HAP-1 (cell line): Measurements from ENCODE around the gene CRTC2.

ENCODE experiments used
- DNase-seq, 2 experiments: peaks; one replicate each; pipeline ENCODE4 v3.0.0-alpha.2; 2016 to 2020; ENCODE audit warnings: low spot score in 2 of 2
- H3K27me3 ChIP-seq: fragments of 250-450 bp; sonication (Bioruptor Pico); 2 replicates; pipeline ENCODE4 v1.5.1; 2020; ENCODE audit warnings: low read depth, mild to moderate bottlenecking, moderate library complexity
- H3K36me3 ChIP-seq: fragments of 250-450 bp; sonication (Bioruptor Pico); replicated peaks from 2 replicates; pipeline ENCODE4 v1.5.1; 2020; ENCODE audit warnings: mild to moderate bottlenecking
- H3K4me1 ChIP-seq: fragments of 250-450 bp; sonication (Bioruptor Pico); 2 replicates; pipeline ENCODE4 v1.5.1; 2020; ENCODE audit warnings: mild to moderate bottlenecking
- H3K4me3 ChIP-seq: fragments of 250-450 bp; sonication (Bioruptor Pico); 2 replicates; pipeline ENCODE4 v1.5.1; 2020; ENCODE audit warnings: mild to moderate bottlenecking, moderate library complexity
- H3K9me3 ChIP-seq: fragments of 250-450 bp; sonication (Bioruptor Pico); 2 replicates; pipeline ENCODE4 v1.5.1; 2020; ENCODE audit warnings: mild to moderate bottlenecking, moderate library complexity
- in situ Hi-C: fragments of 300-500 bp; cut with MboI; formaldehyde crosslinking; loops from 3 replicates; pipeline ENCODE4 v1.14.3; 2020; ENCODE audit warnings: low sequenced_read_pairs, inconsistent platforms, mixed read lengths

CRTC2 gene

DNA sequence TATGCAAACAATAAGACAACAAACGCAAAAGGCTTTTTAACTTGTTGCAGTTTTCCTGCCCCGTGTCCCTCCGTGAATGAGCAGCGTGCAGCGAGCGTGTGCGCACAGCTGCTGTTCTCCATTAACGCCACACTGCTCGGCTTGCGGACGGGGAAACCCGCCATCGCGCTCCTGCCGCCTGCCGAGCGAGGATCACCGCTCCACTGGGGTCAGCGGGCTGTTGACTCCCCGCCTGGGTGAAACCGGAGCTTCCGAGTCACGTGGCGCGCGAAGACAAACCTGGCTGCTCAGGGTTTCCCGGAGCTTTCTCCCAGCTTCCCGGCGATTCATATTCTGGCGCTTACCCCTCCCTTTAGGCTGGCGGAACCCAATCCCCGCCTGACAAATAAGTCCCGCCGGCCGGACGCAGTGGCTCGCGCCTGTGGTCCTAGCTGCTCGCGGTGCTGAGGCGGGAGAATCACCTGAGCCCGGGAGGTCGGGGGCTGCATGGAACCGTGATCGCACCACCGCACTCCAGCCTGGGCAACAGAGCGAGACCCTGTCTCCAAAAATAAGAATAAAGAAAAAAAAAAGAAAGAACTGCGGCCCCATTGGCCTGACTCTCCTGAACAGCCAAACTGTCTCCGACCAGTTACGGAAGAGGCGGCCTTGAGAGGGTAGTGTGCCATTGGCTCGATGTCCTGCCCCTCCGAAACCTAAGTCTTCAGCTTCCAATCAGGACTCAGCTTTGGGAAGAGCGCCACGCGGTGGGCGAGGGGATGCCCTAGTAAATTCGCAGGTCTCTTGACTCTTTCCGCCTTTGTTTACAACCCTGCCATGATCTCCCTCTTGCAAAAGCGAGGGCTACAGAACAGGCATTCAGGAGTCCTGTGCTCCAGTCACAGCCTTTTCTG lies 8.9 kb upstream of the CRTC2 start, which contains the start of gene CREB3L4:
Gene CREB3L4, plus strand, starts transcription at position 796 of the 893 bp plus-strand sequence. CDS start 624 bp downstream, outside the sequence.
- H3K27me3 ChIP-seq: no peaks in the 10 kb centered on the region
- no peaks in the 10 kb centered on the region for H3K9me3 ChIP-seq
- H3K4me3 ChIP-seq: peak within 1 kb of the TSS; percentile 44
- peak; percentile 96 to 97 for DNase-seq
- H3K4me1 ChIP-seq: peaks cover 18% of the 10 kb centered on the region
- in situ Hi-C loops: no loop called here
- no peaks in the 10 kb centered on the region; the same call in 1 of the 2 replicates for H3K36me3 ChIP-seq

GRCh38 chr1:153963850-153964331 lies 5.5 kb upstream of the CRTC2 start:
- Histone ChIP-seq H3K9me3 (no peaks in the 10 kb centered on the region), H3K4me1 (peaks cover 31% of the 10 kb centered on the region), H3K36me3 (peaks cover 30% of the 10 kb centered on the region), H3K4me3 (peak overlapping the region; percentile 61), H3K27me3 (no peaks in the 10 kb centered on the region)
- in situ Hi-C loops: no loop called here
- DNase-seq: peak; percentile 63 to 81

DNA sequence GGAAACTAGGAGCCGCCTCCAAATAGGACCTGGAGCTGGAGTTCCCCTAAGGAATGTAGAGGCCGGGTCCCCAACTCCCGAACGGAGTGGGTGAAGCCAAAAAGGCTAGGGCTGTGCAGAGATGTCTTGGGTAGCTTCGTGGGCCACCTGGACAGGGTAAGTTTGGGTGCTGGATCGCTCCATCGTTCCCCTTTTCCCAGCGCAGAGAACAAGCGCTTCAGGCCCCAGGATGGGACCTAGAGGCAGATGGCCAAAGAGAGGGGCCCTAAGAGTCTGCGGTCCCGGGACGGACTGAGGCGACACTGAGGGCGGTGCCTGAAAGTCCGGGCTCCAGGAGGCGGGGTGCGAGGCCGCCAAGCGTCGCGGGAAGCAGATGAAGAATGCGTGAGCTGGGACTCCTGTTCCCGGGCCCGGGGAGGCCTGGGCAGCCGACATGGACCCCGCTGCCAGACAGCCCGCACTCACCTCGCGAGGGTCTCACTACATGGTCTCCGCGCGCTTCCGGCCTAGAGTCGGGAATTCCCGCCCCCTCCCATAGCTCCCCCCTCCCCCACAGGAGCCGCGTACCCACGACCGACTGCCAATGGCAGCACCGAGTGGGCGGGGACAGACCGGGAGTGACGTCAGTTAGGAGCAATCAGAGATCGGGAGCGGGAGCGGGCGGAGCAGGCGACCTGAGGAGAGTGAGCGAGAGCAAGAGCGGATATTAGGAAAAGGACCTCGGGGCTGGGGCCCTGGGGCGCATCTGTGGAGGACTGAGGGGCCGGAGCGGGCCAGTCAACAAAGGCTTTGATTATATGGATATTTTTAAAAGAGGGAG lies 4.8 kb upstream of the CRTC2 start, which contains the start of gene SLC39A1:
Gene SLC39A1, minus strand, starts transcription at position 508 of the 820 bp plus-strand sequence. CDS start 822 bp downstream, outside the sequence.
- Histone ChIP-seq H3K4me3 (peak within 1 kb of the TSS; percentile 61), H3K9me3 (no peaks in the 10 kb centered on the region), H3K27me3 (no peaks in the 10 kb centered on the region), H3K36me3 (peaks cover 30% of the 10 kb centered on the region), H3K4me1 (peaks cover 33% of the 10 kb centered on the region)
- in situ Hi-C loops: no loop called here
- DNase-seq: peak; percentile 95 to 100

DNA sequence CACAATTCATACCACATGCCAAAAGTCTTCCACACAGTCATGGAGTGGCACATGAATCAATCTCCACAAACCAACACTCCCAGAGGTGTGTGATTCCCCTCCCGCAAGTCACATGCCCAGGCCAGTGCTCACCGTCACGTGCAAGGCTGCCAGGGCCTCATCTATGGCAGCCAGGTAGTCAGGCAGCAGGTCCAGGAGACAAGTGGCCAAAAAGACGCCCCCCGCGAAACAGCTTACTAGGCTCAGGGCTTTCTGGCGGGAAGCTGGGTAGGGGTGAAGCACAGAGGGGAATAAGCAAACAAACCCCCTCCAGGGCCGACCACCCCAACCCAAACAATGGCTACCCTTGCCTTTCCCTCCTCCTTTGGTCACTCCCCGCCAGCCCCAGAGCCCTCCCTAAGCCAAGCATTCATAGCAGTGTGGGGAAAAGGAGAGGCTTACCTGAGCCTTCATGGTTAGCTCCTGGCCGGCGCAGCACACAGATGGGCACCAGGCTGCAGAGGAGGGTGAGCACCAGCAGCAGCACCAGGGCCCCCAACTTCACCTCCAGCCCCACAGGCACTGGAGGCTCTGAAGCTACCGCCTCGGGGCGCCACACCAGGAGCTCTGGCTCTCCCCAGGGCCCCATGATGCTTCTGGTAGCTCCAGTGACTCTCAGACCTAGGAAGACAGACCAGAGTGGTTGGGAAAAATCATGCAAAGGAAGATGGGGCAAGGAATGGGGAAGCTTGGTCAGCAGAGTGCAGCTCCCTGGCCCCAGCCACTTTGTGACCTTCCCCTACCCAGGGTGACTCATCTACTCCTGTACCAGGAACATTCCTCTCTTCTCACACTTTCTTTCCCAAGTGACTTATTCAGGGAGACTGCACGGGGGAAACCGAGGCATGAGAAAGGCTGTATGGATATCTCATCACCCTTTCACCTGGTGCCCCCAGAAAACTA lies 3.9 kb upstream of the CRTC2 start:
- H3K9me3 ChIP-seq: no peaks in the 10 kb centered on the region
- H3K27me3 ChIP-seq: no peaks in the 10 kb centered on the region
- peaks cover 33% of the 10 kb centered on the region for H3K4me1 ChIP-seq
- peak overlapping the region; percentile 61 for H3K4me3 ChIP-seq
- H3K36me3 ChIP-seq: peaks cover 30% of the 10 kb centered on the region
- peak in 1 of 2 experiments; percentile 38 for DNase-seq
- in situ Hi-C loops: no loop called here

GRCh38 chr1:153961421-153961820 lies 3.0 kb upstream of the CRTC2 start:
- in situ Hi-C loops: no loop called here
- no peak for DNase-seq
- Histone ChIP-seq H3K36me3 (peaks cover 30% of the 10 kb centered on the region), H3K4me1 (peaks cover 34% of the 10 kb centered on the region), H3K9me3 (no peaks in the 10 kb centered on the region), H3K27me3 (no peaks in the 10 kb centered on the region), H3K4me3 (peak overlapping the region; percentile 61)

DNA sequence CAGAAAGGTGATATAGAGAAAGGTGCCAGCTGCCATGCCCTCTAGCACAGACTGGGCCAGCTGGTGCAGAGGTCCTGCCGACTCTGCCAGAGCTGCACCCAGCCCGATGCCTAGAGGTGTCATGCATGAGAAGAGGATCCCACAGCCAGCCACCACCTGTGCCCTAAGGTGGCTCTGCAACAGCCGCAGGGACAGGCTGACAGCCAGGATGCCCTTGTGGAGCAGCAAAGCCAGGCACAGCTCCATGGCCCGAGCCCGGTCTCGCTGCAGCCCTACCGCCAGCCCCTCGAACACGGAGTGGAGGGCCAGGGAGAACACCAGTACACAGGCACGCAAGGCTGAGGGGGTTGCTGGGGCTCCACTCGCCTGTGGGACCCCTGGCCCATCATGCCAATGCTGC lies 1.8 kb upstream of the CRTC2 start:
- Histone ChIP-seq H3K27me3 (no peaks in the 10 kb centered on the region), H3K4me1 (peaks cover 29% of the 10 kb centered on the region), H3K4me3 (no peak overlapping the region), H3K36me3 (peaks cover 30% of the 10 kb centered on the region), H3K9me3 (no peaks in the 10 kb centered on the region)
- DNase-seq: no peak
- in situ Hi-C loops: no loop called here

GRCh38 chr1:153959454-153959853 lies 1.0 kb upstream of the CRTC2 start:
- H3K36me3 ChIP-seq: peaks cover 30% of the 10 kb centered on the region
- no peaks in the 10 kb centered on the region for H3K9me3 ChIP-seq
- in situ Hi-C loops: no loop called here
- H3K27me3 ChIP-seq: no peaks in the 10 kb centered on the region
- H3K4me1 ChIP-seq: peaks cover 24% of the 10 kb centered on the region
- no peak for DNase-seq
- H3K4me3 ChIP-seq: no peak overlapping the region

- H3K4me3 ChIP-seq: peak overlapping the region; percentile 90
- DNase-seq: no peak
- no peaks in the 10 kb centered on the region for H3K27me3 ChIP-seq
- in situ Hi-C loops: no loop called here
- H3K4me1 ChIP-seq: peaks cover 21% of the 10 kb centered on the region
- H3K9me3 ChIP-seq: no peaks in the 10 kb centered on the region
- H3K36me3 ChIP-seq: peaks cover 30% of the 10 kb centered on the region
These were observed 499 bp upstream of the CRTC2 start for GRCh38 chr1:153958961-153959260.

GRCh38 chr1:153957744-153958110 lies 685 bp downstream of the CRTC2 start:
- in situ Hi-C loops: no loop called here
- H3K9me3 ChIP-seq: no peaks in the 10 kb centered on the region

DNA sequence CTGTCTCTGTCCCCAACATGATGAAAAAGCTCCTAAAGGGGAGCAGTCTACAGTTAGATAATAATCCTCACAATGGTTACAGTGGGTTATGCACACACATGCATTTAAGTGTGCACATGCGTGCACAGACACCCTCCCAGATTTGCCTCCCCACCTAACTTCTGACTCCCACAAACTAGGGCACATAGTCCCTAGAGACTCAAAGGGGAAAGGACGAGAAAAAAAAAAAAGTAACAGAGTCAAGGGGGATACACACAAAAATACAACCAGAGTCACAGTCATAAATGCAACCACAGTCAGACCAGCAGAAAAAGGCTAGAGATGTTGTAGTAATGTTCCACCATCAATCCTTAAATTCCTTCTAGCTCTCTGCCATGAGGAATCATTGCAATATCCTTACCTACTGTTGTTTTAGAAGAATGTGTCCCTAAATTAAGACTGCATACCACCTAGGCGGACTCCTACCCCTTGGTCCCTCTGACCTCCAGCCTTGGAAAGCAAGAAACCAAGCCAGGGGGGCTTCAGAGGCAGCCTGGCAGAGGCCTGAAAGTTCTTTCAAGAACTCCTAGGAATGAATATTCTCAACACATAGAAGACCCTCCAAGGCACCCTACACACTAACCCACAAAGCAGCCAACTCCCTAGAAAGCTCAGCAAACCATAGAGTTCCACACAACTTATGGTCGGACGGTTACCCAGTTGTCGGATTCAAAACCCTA lies 1.3 kb downstream of the CRTC2 start:
- no peak for DNase-seq
- H3K9me3 ChIP-seq: no peaks in the 10 kb centered on the region
- peaks cover 37% of the 10 kb centered on the region for H3K36me3 ChIP-seq
- H3K27me3 ChIP-seq: no peaks in the 10 kb centered on the region
- H3K4me1 ChIP-seq: peaks cover 21% of the 10 kb centered on the region
- in situ Hi-C loops: no loop called here
- peak overlapping the region; percentile 90 for H3K4me3 ChIP-seq

More at GRCh38 chr1:153957744-153958110, 685 bp downstream of the CRTC2 start:
- no peak for DNase-seq
- Histone ChIP-seq H3K4me3 (peak overlapping the region; percentile 90), H3K4me1 (peaks cover 21% of the 10 kb centered on the region), H3K36me3 (peaks cover 31% of the 10 kb centered on the region), H3K27me3 (no peaks in the 10 kb centered on the region)

GRCh38 chr1:153954826-153955225 lies 3.6 kb downstream of the CRTC2 start:
- Histone ChIP-seq H3K4me1 (peaks cover 11% of the 10 kb centered on the region), H3K36me3 (peaks cover 29% of the 10 kb centered on the region), H3K27me3 (no peaks in the 10 kb centered on the region), H3K4me3 (no peak overlapping the region), H3K9me3 (no peaks in the 10 kb centered on the region)
- DNase-seq: no peak
- in situ Hi-C loops: no loop called here

DNA sequence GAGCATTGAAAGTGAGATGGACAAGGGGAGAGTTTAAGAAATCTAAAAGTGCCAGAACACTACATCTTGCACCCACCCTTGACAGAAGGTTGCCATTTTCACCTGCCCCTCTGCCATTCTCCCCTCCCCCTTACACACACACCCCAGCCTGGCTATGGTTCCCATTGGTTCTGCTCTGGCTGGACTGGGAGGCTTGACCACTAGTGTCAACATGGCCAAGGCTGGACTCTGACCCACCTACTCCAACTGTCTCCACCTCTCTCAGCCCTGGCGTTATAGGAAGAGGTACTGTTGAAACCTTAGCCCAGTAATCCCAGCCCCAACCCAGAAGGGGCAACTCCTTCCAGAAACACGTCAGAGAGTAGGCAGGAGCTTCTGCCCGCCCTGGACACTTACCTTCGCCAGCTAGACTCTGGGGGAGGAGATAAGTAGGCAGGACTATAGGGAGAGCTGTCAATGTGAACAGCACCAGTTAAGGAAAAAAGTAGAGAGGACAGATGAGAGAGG lies 4.5 kb downstream of the CRTC2 start:
- no peak overlapping the region for H3K4me3 ChIP-seq
- DNase-seq: no peak
- in situ Hi-C loops: no loop called here
- peaks cover 8% of the 10 kb centered on the region for H3K4me1 ChIP-seq
- no peaks in the 10 kb centered on the region for H3K27me3 ChIP-seq
- H3K9me3 ChIP-seq: no peaks in the 10 kb centered on the region
- H3K36me3 ChIP-seq: peaks cover 20% of the 10 kb centered on the region
